ENCODE measurements around the gene VAT1L.
A peak's percentile ranks its signal among the peaks of the same experiment; 100 is the strongest.

Gene VAT1L

DNA sequence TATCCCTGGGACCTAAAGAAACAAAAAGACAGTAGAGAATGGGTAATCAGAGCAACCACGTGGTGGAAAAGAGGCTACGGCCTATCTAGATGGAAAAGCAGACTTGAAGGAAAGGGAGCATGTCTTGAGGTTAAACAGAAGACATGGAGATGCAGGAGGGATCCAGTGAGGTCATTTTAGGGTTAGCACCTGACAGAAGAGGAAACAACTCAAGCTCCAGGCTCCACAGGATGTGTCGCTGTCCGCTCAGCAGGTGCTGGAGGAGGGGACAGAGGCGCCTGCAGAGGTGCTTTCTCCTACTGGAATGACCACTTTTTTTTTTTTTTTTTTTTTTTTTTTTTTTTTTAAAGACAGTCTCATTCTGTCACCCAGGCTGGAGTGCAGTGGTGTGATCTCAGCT lies 186.5 kb downstream of the VAT1L start:
- H3K4me3 ChIP-seq (ENCODE audit: low read depth, low read length), result no peak overlapping the region
- TF ChIP-seq CTCF (conservative IDR thresholded peaks at IDR 0.05; ENCODE audit: low read depth, low read length), result no peak
- peak; percentile 8 for DNase-seq (ENCODE audit: low read depth)

DNA sequence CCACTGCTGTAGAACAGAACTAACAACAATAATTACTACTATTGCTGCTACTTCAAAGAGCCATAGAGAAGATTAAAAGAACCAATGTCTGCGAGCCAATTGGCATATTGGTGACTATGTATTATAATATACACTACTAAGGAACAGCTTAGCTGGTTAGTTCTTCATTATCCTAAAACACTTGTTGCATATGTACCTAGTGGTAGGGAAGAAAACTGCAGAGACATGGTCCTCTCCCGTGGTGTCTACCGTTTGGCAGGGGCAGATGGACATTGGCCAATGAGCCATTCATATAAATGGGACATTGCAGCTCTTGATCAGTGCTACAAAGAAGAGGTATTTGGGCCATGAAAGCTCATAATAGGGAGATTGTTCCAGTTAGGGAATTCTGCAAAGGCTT lies 187.6 kb downstream of the VAT1L start:
- no peak overlapping the region for H3K4me3 ChIP-seq (ENCODE audit: low read depth, low read length)
- no peak for DNase-seq (ENCODE audit: low read depth)
- no peak for TF ChIP-seq CTCF (conservative IDR thresholded peaks at IDR 0.05; ENCODE audit: low read depth, low read length)

GRCh38 chr16:77977339-77977738 lies 189.0 kb downstream of the VAT1L start:
- DNase-seq (ENCODE audit: low read depth), result no peak
- TF ChIP-seq CTCF (conservative IDR thresholded peaks at IDR 0.05; ENCODE audit: low read depth, low read length), result no peak
- H3K4me3 ChIP-seq (ENCODE audit: low read depth, low read length), result no peak overlapping the region

- TF ChIP-seq CTCF (conservative IDR thresholded peaks at IDR 0.05; ENCODE audit: low read depth, low read length), result no peak
- DNase-seq (ENCODE audit: low read depth), result no peak
- no peak overlapping the region for H3K4me3 ChIP-seq (ENCODE audit: low read depth, low read length)
Observed at GRCh38 chr16:77985111-77985510, 196.7 kb downstream of the VAT1L start.

- DNase-seq (ENCODE audit: low read depth), result no peak
- TF ChIP-seq CTCF (conservative IDR thresholded peaks at IDR 0.05; ENCODE audit: low read depth, low read length), result no peak
- no peak overlapping the region for H3K4me3 ChIP-seq (ENCODE audit: low read depth, low read length)
Observed at GRCh38 chr16:77986011-77986740, 197.8 kb downstream of the VAT1L start.

DNA sequence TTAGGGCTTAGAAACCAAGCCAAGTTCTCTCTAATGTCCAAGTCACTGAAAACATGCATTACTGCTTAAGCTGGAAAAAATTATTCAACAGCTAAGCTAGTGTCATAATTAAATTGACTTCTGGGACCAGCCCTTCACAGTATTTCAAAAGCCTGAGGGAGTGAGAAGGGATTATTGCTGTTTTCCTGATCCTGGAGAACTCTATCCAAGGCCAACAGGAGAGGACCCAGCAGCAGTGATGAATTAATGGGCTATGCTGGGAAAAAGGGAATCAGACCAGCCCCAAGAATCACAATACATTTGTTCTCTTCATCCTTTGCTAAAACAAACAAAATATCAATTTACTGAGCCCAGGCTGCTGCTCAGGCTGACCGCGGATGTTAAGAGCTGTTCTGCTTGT lies 199.4 kb downstream of the VAT1L start:
- no peak for DNase-seq (ENCODE audit: low read depth)
- no peak overlapping the region for H3K4me3 ChIP-seq (ENCODE audit: low read depth, low read length)
- TF ChIP-seq CTCF (conservative IDR thresholded peaks at IDR 0.05; ENCODE audit: low read depth, low read length), result no peak

- TF ChIP-seq CTCF (conservative IDR thresholded peaks at IDR 0.05; ENCODE audit: low read depth, low read length), result no peak
- no peak overlapping the region for H3K4me3 ChIP-seq (ENCODE audit: low read depth, low read length)
- DNase-seq (ENCODE audit: low read depth), result no peak
Observed at GRCh38 chr16:77989846-77990245, 201.5 kb downstream of the VAT1L start.

Data from choroid plexus epithelial cell (primary cell).